H4 (cell line): ENCODE results near the gene PGC. TPM values are rescaled to one million over a fixed set of nuclear protein-coding genes. Genes with fewer than 3 reads are reported as not detected.

Source experiments
- DNase-seq: peaks from one replicate; pipeline ENCODE4 v3.0.0-alpha.2; 2015; ENCODE audit warnings: low spot score
- total RNA-seq: library from RNA; depleted of rRNA; stranded (reverse); fragments of >200 nt; shearing (Covaris generic); gene quantifications from 2 replicates; pipeline ENCODE4 v1.2.3, GENCODE V29; 2014

Gene PGC
- total RNA-seq, 1 experiment from 2014 or later, result not detected

- DNase-seq, result no peak
Measured at GRCh38 chr6:41714556-41715273, 32.5 kb downstream of the PGC start.

- no peak for DNase-seq
Measured at GRCh38 chr6:41713650-41714291, 33.4 kb downstream of the PGC start.

GRCh38 chr6:41713159-41713649 is 34.0 kb downstream of the PGC start:
- peak; percentile 89 for DNase-seq

GRCh38 chr6:41712651-41713103 is 34.5 kb downstream of the PGC start:
- peak; percentile 66 for DNase-seq

- no peak for DNase-seq
Measured at GRCh38 chr6:41711323-41712038, 35.7 kb downstream of the PGC start.

GRCh38 chr6:41709375-41709774 is 37.8 kb downstream of the PGC start:
- DNase-seq, result no peak

GRCh38 chr6:41708856-41709255 is 38.3 kb downstream of the PGC start:
- DNase-seq, result no peak

- DNase-seq, result no peak
Measured at GRCh38 chr6:41707565-41708200, 39.5 kb downstream of the PGC start.

- no peak for DNase-seq
Measured at GRCh38 chr6:41706876-41707564, 40.2 kb downstream of the PGC start.

GRCh38 chr6:41705996-41706835 is 41.0 kb downstream of the PGC start:
- DNase-seq, result no peak

- no peak for DNase-seq
Measured at GRCh38 chr6:41705311-41705995, 41.7 kb downstream of the PGC start.

GRCh38 chr6:41704656-41705310 is 42.4 kb downstream of the PGC start:
- no peak for DNase-seq

- DNase-seq, result no peak
Measured at GRCh38 chr6:41704028-41704427, 43.2 kb downstream of the PGC start.

GRCh38 chr6:41702771-41703494 is 44.3 kb downstream of the PGC start:
- DNase-seq, result no peak

- DNase-seq, result no peak
Measured at GRCh38 chr6:41702089-41702745, 45.0 kb downstream of the PGC start.

- no peak for DNase-seq
Measured at GRCh38 chr6:41700463-41701347, 46.5 kb downstream of the PGC start.

GRCh38 chr6:41699063-41699462 is 48.1 kb downstream of the PGC start:
- no peak for DNase-seq
